CD4-positive, alpha-beta T cell treated with Interleukin-17A for 4 hours (primary cell): Measurements from ENCODE around the gene PRTG.
A peak's percentile ranks its signal among the peaks of the same experiment; 100 is the strongest.
"Not testable (repeated sequence)": the region's sequence is repeated elsewhere in the genome, so short reads cannot be mapped to it uniquely, and the experiment has no call there.

ENCODE experiments used
- DNase-seq: peaks from one replicate; pipeline ENCODE4 v3.0.0-alpha.2; 2020; ENCODE audit warnings: mixed read lengths

The PRTG gene

DNA sequence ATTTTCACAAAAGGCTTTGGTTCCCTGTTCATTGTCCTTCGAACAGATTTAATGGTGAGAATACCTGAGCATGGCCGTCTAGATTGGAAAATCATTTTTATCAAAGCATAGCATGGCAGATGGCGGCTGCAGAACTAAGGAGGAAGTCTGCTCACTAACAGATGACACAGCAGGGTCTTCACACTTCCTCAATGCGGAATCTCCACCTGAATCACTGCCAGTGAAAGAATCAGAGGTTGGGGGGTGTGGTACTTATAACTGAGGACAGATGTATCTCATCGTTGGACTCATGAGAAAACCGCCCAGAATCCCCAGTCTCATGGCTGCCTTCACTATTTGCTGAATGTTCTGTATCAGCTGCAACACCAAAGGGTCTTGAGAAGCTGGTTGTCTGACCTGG, 123.2 kb downstream of the PRTG start:
- DNase-seq: no peak

DNA sequence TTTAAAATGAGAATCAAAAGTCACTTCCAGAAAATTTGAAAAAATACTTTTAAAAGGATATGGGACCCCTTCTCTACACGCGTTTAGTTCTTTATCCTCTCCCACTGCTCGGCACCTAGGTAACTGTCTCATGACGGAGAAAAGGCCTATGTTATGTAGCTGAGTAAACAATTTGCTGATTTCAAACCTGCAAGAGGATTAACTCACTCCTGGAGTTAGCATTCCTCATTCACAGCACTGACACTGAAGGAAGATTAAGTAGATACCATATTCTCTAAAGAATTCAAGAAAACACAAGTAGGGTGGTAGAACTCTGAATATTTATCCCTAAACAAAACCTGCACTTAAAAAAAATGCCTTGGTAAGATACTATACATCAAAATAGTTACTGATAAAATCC, 124.6 kb downstream of the PRTG start:
- DNase-seq: no peak

DNA sequence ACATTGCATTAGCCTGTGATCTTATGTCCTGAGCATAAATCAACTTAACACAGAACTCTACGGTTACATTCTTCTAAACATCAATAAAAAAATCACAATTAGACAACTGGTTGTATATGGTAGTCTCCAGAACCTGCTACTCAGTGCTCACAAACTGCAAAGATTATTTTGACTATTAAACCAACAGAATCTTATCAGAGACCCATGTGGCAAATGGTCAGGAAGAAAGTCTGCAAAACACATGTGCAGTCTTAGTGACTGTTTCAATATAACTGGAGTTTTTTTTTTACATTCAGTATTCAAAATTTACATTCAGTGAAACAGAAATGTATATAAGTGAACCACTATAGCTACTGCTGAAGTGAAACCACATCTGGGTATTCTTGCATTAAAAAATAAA, 127.5 kb downstream of the PRTG start:
- no peak for DNase-seq

DNA sequence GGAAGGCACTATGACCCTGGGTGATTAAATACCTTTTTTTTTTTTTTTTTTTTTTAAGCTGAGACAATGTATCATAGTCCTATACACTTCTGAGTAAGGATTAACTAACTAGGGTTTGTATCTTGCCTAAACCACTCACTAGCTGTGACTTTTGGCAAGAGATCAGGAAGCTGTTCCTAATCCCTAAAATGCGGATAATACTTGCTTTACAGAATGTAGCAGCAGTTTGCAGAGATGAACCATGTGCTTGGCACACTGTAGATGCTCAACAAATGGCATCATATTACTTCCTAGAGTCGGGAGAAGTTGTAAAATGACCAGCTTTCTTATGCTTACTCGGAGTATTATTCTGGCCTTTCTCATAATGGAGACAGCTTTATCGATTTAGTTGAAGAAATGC, 129.2 kb downstream of the PRTG start:
- no peak for DNase-seq

DNA sequence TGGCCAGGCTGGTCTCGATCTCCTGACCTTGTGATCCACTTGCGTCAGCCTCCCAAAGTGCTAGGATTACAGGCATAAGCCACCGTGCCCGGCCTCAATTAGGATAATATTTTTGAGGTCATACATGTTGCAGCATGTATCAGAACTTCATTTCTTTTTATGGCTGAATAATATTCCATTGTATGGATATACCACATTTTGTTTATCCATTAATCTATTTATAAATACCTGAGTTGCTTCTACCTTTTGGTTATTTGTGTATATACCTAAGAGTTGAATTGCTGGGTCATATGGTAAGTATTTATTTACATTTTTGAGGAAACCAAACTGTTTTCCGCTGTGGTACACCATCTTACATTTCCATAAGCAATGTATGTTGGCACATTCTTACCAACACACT, 136.7 kb downstream of the PRTG start:
- no peak for DNase-seq

DNA sequence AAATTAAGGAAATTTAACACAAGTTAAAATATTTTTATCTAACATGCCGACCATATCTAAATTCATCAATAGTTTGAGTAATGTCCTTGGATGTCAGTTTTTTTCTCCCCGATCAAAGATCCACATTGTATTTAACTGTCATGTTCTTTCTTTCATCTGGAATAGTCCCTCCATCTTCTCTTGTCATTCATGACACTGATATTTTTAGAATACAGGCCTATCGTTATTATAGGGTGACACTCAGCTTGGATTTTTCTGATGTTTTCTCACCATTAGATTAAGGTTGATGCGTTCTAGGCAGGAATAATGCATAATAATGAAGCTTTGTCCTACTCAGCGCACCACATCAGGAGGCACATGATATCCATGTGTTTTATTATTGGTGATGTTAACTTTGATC, 141.6 kb downstream of the PRTG start:
- DNase-seq: no peak

DNA sequence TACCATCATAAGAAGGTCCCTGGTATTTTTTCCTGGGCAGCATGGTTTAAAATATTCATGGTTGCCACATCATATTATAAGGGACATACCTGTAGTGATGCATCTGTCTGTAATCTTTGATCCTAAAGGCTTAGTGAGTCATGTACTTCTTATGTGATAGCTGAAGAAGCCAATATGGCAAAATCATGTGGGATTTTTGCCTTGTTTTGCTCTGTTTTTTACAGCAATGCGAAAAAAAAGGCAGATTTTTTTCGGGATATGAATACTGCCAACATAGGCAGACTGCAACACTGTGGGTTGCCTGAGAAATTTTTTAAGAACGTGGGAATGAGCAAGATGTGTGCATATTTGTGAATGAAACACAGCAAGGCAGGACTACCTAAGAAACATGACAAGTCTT, 143.5 kb downstream of the PRTG start:
- DNase-seq: no peak

DNA sequence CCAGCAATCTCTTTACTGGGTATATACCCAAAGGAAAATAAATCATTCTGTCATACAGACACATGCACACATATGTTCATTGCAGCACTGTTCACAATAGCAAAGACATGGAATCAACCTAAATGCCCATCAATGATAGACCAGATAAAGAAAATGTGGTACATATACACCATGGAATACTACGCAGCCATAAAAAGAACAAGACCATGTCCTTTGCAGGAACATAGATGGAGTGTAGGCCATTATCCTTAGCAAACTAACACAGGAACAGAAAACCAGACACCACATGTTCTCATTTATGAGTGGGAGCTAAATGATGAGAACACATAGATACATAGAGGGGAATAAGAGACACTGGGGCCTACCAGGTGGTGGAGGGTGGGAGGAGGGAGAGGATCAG, 149.9 kb downstream of the PRTG start:
- not testable (repeated sequence) for DNase-seq

DNA sequence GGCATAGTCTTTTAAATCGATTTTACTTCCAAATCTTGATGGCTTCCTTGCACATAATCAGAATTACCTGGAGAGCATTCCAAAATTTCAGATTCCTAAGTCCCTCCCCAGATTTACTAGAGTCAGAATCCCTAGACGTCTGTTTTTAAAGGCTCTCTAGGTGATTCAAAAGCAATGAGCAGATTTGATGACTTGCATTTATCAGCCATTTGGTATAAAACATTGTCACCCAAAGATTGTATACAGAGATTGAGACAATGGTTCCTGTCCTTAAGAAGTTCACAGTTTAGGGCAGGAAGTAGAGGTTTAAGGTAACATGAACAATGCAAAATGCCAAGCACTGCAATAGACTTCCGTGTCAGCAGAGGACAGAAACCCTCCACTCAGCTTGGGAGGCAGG, 152.2 kb downstream of the PRTG start:
- no peak for DNase-seq

DNA sequence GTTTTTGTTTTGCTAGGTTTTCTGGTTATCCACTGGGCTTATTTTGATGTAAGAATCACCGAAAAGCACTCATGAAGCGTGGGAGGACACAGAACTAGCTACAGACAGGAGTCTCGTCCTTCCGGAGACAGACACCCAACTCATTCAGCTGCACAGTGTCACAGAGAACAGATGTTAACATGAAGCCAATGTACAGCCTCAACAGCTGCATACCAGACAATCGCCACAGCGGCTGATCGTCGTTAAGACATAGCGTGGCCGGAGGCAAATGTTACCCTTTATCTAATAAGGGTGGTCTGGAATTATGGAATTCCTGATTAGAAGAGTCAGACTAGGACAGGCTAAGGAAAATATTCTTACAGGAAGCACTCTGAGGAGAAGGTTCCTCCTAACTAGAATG, 153.7 kb downstream of the PRTG start:
- no peak for DNase-seq

DNA sequence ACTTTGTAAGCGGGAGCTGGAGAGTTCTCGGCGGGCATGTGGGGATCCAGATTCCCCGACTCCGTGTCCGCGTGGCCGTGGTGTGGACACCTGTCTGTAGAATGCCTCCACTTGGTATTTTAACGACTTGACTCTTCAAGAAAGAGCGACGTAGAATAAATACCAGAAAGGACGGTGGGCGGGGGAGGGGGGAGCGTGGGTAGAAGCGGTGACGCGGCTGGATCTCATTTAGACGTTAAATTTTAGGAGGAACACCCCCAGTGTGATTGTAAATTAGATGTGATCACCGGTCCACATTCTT, 154.2 kb downstream of the PRTG start:
- no peak for DNase-seq

DNA sequence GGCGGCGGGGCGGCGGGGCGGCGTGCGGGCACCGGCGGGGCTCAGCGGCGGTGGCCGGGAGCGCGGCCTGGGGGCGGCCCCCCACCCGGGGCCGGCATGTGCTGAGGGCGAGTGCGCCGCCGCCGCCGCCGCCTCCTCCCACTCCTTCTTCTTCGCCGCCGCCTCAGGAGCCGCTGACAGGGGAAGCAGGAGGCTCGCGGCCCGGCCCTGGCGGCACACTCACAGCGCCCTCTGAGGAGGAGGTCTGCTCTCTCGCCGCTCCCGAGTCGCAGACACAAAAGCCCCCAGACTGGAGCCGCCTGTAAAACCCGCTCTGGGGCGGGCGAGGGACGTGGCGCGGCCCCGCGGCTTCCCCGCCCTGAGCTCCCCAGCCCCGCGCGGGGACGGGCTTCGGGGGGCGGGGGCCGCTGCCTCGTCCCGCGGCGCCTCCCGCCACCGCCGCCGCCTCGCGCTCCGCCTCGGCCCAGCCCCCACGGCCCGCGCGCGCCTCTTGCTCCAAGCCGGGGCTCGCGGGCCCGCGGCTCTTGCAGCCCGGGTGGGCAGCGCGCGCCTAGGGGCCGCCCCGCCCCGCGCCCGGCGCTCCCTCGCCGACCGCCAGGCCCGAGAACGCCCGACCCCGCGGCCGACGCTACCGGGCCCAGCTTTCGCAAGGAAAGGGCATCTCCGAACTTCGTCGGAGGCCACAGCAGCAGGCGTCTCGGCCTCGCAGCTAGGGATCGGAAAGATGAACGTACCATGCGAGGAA, 154.7 kb downstream of the PRTG start, which contains the start of gene PYGO1:
Gene PYGO1, minus strand, starts transcription at position 276 of the 745 bp plus-strand sequence. CDS start 462 bp downstream, outside the sequence.
- DNase-seq: peak; percentile 33

DNA sequence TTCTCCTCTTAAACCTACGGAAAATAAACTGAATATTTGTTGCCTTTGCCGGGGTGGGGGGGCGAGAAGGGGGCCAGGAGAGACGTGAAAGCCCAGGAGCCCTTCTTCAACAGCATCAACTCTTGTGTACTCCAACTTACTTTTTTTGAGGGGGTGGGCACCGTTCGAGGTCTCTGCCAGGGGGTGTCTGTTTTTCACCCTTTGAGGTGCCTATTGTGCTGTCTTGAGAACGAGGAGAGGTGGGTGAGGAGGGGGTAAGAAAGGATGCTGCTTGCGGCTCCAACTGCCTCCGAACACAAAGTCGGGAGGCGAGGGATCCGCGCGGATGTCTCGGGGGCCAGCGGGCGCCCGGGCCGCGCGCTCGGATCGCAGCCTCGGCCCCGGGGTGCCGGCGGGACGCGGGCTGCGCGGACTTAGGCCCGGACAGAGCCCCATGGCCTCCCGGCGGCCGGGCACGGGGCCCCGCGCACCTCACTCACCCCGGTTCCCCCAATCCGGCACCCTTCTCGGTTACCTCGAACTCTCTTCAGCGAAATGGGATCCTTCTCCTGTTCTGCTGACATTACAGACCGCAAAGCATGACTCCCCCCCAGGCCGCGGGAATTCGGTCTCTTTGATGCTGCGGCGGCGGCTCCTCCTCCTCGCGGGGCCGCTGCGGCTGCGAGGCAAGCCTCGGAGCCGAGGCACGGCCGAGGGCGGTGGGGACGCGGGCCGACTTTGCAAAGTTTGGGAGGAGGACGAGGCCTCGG, 155.5 kb downstream of the PRTG start:
- DNase-seq: peak; percentile 3

DNA sequence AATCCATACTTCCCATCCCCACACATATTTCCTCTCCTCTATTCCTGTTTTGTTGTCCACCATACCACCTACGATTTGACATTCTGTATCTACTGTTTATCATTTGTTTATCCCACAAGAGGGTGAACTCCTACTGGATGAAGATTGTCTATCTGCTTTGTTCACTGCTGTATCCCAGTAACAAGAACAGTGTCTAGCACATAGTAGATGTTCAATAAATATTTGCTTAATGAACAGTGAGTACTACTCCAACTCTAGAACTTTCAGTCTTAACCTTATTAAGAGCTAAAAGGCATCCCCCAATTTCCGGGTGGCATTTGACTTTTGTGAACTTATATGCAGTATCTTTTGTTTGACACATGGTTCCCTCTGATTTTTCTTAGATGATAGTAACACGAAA, 156.1 kb downstream of the PRTG start:
- no peak for DNase-seq

DNA sequence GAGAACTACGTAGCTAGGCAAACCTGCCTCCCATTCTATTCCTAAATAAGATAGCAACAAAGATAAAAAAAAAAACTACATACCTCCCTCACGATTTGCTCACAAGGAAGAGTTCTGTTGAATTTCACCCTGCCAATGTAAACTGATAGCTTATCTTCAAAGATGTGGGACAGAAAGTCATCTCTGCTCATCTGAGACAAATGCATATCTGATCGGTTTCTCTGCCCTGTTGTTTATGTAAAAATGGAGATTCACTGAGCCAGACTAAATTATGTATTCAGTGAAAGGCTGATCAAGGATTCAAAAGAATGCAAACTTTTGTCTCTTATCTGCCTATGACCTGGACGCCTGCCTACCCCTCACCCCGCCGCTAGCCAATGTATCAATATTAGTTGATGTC, 166.0 kb downstream of the PRTG start:
- no peak for DNase-seq

DNA sequence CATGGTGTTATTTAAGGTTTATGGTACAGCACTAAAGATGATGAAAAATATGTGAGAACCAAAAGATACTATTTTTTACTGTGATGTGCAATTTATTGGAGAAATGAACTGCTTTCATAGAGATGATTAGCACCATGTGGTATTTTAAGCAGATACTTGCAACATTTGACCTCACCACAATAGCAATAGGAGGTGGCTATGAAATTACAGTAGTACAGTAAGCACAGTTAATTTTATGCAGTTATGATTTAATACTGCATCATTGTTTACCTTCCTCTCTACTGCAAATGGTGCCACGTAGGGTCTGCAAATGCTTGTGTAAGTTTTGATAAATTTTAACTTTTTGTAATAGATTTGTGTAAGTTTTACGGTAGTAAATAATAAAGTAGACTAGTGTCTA, 168.9 kb downstream of the PRTG start:
- DNase-seq: no peak

DNA sequence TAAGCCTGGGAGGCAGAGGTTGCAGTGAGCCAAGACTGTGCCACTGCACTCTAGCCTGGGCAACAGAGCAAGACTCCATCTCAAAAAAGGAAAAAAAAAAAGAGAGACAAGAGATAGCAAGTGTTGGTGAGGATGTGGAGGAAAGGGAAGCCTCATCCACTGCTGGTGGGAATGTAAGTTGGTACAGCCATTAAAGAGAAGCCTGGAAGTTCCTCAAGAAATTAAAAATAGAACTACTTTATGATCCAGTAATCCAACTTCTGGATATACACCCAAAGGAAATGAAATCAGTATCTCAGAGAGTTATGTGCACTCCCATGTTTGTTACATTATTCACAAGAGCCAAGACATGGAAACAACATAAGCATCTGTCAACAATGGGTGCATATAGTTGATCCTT, 169.7 kb downstream of the PRTG start:
- no peak for DNase-seq

DNA sequence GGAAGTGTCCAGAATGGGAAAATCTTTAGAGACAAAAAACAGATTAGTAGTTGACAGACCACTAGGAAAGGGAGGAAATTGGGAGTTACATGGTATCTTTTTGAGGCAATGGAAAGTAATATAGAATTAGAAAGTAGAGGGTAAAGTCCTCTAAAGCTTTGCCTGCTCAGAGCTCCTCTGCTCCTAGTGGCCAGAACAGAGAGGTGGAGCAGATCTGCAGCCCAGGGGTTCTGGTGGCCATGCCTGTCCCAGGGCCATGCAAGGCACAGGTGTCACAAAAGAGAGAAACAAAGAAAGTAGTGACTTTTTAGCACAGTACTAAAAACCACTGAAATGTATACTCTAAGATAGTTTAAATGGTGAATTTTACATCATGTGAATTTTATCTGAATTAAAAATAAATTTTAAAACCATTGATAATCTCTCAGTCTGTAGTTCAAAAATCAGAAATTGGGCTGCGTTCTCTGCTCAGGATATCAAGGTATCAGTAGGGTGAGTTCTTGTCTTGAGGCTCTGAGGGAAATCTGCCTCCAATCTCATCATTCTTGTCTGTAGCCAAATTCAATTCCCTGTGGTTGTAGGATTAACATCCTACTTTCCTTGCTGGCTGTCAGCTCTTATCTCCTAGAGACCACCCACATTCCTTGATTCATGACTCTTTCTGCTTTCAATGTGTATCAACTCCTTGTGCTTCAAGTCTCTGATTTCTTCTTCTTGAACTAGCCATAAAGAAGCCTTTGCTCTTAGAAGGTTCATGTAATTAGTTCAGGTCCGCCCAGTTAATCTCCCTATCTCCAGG, 178.4 kb downstream of the PRTG start:
- no peak for DNase-seq

DNA sequence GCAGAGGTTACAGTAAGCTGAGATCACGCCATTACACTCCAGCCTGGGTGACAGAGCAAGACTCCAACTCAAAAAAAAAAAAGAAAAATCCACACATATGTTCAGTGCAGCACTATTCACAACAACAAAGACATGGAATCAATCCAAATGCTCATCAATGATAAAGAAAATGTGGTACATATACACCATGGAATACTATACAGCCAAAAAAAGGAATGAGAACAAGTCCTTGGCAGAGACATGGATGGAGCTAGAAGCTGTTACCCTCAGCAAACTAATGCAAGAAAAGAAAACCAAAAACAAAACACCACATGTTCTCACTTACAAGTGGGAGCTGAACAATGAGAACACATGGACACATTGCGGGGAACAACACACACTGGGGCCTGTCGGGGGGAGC, 180.4 kb downstream of the PRTG start:
- no peak for DNase-seq
